Activated T-cell treated with anti-CD3 and anti-CD28 coated beads, Interleukin-2, amount 50 U/mL, for 72 hours (primary cell): ENCODE measurements around the gene NKX6-1. TPM values are rescaled to one million over a fixed set of nuclear protein-coding genes. Genes with fewer than 3 reads are reported as not detected.
A peak's percentile ranks its signal among the peaks of the same experiment; 100 is the strongest.

Experiments used
- ATAC-seq, 2 donors: fragments of 150-1000 bp; cut with Tn5 transposase; replicated peaks in 1 of 2; 2 replicates each; pipeline ENCODE4 v1.10.0; 2021; ENCODE audit warnings: moderate library complexity in 2 of 2, mild to moderate bottlenecking in 1 of 2
- DNase-seq, 2 donors: peaks; one replicate each; pipeline ENCODE4 v3.0.0; 2021 to 2022; ENCODE audit warnings: mixed read lengths in 1 of 2
- H3K27ac Mint-ChIP-seq: one replicate; pipeline ENCODE4 v1.8.0; 2022; ENCODE audit warnings: mild to moderate bottlenecking, moderate library complexity, mixed read lengths
- H3K27me3 Mint-ChIP-seq: one replicate; pipeline ENCODE4 v1.8.0; 2022; ENCODE audit warnings: low read depth, mixed read lengths
- H3K36me3 Mint-ChIP-seq, 2 donors: one replicate each; pipeline ENCODE4 v1.8.0; 2022; ENCODE audit warnings: mixed read lengths in 2 of 2, mild to moderate bottlenecking in 1 of 2; ENCODE audit not compliant: insufficient read depth in 2 of 2
- H3K4me1 Mint-ChIP-seq: one replicate; pipeline ENCODE4 v1.8.0; 2022; ENCODE audit warnings: low read depth, mixed read lengths
- H3K4me3 Mint-ChIP-seq, 2 donors: one replicate each; pipeline ENCODE4 v1.8.0; 2022; ENCODE audit warnings: mild to moderate bottlenecking in 2 of 2, mixed read lengths in 2 of 2, moderate library complexity in 2 of 2
- H3K9me3 Mint-ChIP-seq, 2 donors: one replicate each; pipeline ENCODE4 v1.8.0; 2022; ENCODE audit warnings: mixed read lengths in 2 of 2
- total RNA-seq, 2 donors: library from RNA; stranded (reverse); gene quantifications; one replicate each; pipeline ENCODE4 v1.2.3, GENCODE V29; 2022

Gene NKX6-1
- total RNA-seq, 2 donors from 2014 or later: not detected

DNA sequence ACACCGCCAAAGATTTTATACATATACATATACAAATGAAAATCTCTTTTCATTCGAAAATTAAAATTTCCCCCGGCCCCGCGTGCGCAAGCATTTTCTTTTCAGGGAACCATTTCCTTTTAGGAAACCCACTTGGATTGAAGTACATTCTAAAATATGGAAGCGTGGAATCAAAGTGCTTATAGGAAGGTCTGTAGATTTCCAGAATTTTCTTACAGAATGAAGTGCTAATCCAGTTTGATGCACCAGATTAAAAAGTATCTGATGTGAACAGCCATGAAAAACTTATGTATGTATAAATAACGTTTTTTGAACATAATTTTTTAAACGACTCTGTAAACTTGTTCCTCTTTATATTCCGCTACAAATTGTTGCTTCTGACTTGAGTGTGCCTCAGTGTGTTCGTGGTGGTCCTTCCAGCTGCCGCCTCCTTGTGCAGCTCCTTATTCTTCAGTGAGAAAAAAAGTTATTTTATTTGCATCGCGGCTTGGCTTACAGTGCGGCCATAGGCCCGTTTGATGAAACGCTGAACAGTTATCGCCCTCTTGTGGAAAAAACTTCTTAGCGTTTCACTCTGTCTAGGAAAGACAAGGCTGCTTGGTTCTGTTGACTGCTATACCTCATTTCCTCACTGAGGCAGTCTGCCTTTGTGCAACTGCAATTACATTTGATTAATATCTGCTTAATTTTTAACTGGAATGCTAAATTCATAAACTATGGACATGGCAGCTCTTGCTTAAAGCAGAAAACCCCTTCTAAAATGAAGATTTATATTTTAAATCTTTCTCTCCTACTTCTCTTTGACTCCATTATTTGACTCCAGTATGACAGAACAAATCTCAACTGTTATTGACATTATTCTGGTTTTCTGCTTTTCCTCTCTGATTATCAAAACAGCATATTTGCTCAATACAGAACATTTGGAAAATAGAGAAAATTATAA is 4.7 kb upstream of the NKX6-1 start:
- H3K9me3 Mint-ChIP-seq: no peaks in the 10 kb centered on the region
- peaks cover 75% of the 10 kb centered on the region for H3K27me3 Mint-ChIP-seq
- peak overlapping the region; percentile 89 for H3K27ac Mint-ChIP-seq
- H3K4me3 Mint-ChIP-seq: peak overlapping the region in 1 of 2 donors; percentile 44
- H3K36me3 Mint-ChIP-seq: peaks cover 0 to 2% of the 10 kb centered on the region in 2 donors
- DNase-seq: peak in 1 of 2 donors; percentile 39
- peaks cover 15% of the 10 kb centered on the region for H3K4me1 Mint-ChIP-seq
- ATAC-seq: peak; percentile 76 to 79

DNA sequence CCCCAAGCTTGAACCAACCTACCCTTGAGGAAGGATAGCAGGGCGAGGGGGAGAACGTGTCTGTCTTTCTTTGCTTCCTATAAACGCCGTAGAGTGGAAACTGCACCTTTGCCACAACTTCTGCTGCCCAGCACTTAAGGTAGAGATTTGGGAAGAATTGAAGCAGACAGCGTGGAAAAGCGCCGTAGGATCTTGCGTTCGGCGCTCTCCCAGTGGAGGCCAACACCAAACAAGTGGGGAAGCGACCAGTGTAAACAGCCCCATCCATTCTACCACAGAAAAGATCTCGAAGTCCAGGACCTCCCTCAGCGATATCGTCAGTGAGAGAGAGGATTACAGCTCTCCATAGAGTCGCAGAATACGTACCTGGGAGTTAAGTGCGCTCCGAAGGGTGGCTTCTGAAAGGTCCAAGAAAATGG is 3.9 kb upstream of the NKX6-1 start:
- Mint-ChIP-seq H3K27ac (no peak overlapping the region), H3K4me3 (no peak overlapping the region), H3K27me3 (peaks cover 75% of the 10 kb centered on the region), H3K9me3 (no peaks in the 10 kb centered on the region), H3K36me3 (peaks cover 0 to 2% of the 10 kb centered on the region in 2 donors), H3K4me1 (peaks cover 21% of the 10 kb centered on the region)
- no peak for DNase-seq
- no peak for ATAC-seq

DNA sequence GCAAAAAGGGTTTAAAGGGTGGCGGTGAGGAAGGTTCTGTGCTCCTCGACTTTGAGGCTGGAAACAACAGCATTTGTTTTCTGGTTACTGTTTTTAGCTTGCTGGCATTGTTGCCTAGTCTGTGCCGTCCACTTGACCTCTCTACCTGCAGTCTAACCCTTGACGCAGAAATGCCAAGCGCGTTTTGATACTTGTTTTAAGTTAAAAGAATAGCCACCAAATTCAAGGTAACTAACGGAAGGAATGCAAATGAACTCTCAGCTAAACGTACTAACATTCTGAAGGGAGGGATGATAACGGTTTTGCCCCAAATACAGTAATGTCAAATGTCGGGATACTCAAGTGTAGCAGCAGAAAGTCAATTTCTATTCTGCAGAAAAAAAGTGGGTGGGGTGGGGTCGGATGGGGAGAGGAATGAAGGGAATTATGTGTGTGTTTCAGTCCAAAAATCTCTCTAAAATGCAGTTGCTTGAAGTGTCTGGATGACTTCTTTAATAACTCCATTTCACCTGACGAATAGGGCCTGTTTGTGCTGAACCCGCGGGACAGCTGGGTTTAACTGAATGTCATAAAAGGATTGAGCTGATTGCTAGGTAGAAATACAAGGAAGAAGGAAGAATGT is 3.4 kb upstream of the NKX6-1 start:
- peaks cover 21% of the 10 kb centered on the region for H3K4me1 Mint-ChIP-seq
- no peak overlapping the region for H3K4me3 Mint-ChIP-seq
- no peak for DNase-seq
- no peak for ATAC-seq
- peaks cover 70% of the 10 kb centered on the region for H3K27me3 Mint-ChIP-seq
- no peaks in the 10 kb centered on the region for H3K9me3 Mint-ChIP-seq
- peak overlapping the region; percentile 76 for H3K27ac Mint-ChIP-seq
- H3K36me3 Mint-ChIP-seq: peaks cover 0 to 2% of the 10 kb centered on the region in 2 donors

DNA sequence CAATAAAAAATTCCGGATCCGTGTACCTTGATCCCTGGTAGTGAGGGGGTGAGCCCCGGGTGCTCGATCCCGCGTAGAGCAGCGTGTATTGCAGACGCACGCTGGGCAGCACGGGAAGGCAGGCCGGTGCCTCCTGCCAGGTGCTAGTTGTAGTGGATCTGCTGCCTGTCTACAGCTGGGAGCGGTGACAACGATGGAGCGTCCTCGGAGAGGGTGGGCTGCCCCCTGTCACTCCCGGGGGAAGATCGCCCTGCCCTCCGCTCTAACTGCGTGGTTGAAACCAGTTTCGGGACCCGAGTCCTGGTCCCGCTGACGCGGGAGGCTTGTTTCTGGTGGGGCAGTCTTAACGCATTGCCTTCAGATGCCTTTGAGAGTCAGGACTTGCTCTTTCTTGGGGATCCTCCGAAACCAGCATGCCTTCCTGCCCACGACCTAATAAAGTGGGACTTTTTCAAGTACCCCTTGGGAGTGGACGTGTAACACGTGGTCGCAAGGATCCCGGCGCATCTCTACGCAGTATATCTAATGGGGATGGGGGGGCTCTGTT is 2.7 kb upstream of the NKX6-1 start:
- no peak for ATAC-seq
- Mint-ChIP-seq H3K4me3 (no peak overlapping the region), H3K27me3 (peaks cover 74% of the 10 kb centered on the region), H3K27ac (peak overlapping the region; percentile 76), H3K4me1 (peaks cover 25% of the 10 kb centered on the region), H3K36me3 (peaks cover 0 to 2% of the 10 kb centered on the region in 2 donors), H3K9me3 (no peaks in the 10 kb centered on the region)
- DNase-seq: no peak

DNA sequence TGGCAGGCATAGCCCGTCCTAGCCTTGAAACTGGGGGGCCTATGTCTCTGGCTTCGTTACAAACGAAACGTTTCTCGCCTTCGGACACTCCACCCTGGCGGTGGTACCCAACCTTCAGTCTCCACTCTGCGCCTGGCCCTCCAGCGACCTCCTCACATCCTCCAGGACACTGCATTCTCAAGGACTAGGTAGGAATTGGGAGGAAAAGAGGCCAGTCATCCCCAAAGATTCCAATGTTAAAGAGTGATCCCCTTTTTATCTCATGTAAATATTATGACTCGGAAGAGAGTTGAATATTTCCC is 2.1 kb upstream of the NKX6-1 start:
- no peak overlapping the region for H3K4me3 Mint-ChIP-seq
- H3K4me1 Mint-ChIP-seq: peaks cover 29% of the 10 kb centered on the region
- DNase-seq (no peak), ATAC-seq (no peak)
- peaks cover 0 to 3% of the 10 kb centered on the region in 2 donors for H3K36me3 Mint-ChIP-seq
- no peaks in the 10 kb centered on the region for H3K9me3 Mint-ChIP-seq
- H3K27ac Mint-ChIP-seq: no peak overlapping the region
- peaks cover 81% of the 10 kb centered on the region for H3K27me3 Mint-ChIP-seq

DNA sequence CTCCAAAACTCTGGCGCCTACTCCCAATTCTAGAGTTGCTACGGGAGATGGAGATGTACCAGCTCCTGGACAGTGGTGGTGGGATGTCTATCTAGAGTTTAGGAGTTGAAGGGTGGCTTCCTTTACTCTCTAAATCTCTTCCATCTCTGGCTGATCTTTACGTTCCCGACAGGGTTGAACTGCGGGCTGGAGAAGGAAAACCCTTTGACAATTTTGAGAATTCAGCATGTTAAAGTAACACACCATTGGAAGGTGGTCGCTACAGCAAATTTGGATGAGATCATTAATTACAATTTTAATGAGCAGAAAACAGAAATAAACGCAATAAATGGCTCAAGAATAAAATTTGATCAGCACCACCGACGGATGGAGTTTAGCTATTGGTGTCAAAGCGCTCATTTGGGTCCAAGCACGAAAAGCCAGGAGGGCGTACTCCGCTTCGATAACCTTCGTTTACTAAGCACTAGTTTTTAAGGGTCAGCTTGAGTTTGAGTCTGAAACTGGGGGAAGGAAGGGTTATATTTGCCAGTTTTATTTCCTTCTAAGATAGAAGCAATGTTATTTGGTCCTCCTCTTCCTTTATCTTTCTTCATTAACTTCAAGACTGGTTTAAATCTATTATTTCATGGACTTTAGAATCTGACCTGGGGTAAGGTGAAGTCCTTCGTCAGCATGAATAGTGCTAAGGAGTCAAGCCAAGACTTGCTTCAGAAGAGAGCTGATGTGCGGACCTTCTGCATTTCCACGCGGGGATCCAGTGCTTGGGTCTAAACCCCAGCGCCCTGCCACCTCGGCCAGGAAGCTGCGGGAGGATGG is 1.5 kb upstream of the NKX6-1 start:
- H3K9me3 Mint-ChIP-seq: no peaks in the 10 kb centered on the region
- H3K4me3 Mint-ChIP-seq: peak overlapping the region in 1 of 2 donors; percentile 92
- peaks cover 29% of the 10 kb centered on the region for H3K4me1 Mint-ChIP-seq
- peak overlapping the region; percentile 51 for H3K27ac Mint-ChIP-seq
- ATAC-seq (no peak), DNase-seq (no peak)
- H3K36me3 Mint-ChIP-seq: peaks cover 0 to 5% of the 10 kb centered on the region in 2 donors
- peaks cover 86% of the 10 kb centered on the region for H3K27me3 Mint-ChIP-seq

DNA sequence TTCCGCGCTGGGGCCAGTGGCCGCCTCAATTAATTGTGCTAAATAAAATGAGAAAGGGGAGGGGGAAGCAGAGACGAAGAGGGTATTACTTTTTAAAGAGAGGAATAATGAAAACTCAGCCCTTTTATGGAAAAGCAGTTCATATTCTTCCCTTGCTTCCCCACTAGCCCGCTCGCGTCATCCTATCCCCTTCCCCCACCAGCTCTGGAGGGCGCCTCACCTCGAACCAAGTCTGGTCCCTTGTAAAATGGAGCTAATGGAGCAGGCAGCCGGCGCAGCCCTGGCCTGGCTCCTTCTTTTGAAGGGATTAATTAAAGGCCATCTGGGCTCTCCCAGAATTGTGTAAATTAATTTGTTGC is 511 bp upstream of the NKX6-1 start:
- ATAC-seq (no peak), DNase-seq (no peak)
- Mint-ChIP-seq H3K27ac (no peak overlapping the region), H3K4me1 (peaks cover 29% of the 10 kb centered on the region), H3K27me3 (peaks cover 90% of the 10 kb centered on the region), H3K4me3 (peak overlapping the region; percentile 85 to 92), H3K36me3 (peaks cover 0 to 7% of the 10 kb centered on the region in 2 donors), H3K9me3 (no peaks in the 10 kb centered on the region)

DNA sequence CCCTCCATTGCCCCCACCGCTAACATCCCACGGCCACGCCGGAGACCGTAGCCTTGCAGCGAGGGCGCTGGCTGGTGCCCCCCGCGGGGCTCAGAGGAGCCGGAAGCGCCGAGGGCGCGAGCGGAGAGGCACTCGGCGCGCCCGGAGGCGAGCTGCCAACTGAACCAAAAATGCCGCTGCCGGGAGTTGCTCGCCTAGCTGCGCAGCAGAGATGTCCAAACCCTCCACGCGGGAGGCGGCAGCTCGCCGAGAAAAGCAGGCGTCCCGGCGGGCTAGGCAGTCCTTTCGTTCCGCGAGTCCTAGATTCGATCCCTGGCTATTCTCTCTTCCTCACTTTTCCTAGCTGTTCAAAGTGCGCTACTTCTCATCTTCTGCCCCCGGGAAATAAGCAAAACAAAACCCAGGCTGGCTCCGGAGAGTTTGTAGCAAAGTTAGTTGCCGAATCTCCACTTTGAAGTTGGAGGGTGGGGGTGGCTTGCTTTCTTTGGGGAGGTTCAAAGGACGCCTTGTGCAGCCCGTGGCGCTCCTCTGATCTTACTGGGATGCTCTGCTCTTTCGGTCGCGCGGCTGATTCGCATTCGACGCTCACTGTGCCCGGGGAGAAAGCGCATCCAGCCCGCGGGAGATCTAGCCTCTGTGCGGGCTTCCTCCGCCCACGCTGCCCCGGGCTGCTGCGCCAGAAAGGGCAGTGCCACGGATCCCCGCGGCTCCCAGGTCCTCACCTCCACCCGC is 723 bp downstream of the NKX6-1 start:
- Mint-ChIP-seq H3K27me3 (peaks cover 90% of the 10 kb centered on the region), H3K9me3 (no peaks in the 10 kb centered on the region), H3K27ac (peak overlapping the region; percentile 80), H3K4me1 (peaks cover 37% of the 10 kb centered on the region), H3K4me3 (peak overlapping the region; percentile 85 to 92), H3K36me3 (peaks cover 0 to 7% of the 10 kb centered on the region in 2 donors)
- peak in 1 of 2 donors; percentile 37 for DNase-seq
- ATAC-seq: peak; percentile 44 to 45

DNA sequence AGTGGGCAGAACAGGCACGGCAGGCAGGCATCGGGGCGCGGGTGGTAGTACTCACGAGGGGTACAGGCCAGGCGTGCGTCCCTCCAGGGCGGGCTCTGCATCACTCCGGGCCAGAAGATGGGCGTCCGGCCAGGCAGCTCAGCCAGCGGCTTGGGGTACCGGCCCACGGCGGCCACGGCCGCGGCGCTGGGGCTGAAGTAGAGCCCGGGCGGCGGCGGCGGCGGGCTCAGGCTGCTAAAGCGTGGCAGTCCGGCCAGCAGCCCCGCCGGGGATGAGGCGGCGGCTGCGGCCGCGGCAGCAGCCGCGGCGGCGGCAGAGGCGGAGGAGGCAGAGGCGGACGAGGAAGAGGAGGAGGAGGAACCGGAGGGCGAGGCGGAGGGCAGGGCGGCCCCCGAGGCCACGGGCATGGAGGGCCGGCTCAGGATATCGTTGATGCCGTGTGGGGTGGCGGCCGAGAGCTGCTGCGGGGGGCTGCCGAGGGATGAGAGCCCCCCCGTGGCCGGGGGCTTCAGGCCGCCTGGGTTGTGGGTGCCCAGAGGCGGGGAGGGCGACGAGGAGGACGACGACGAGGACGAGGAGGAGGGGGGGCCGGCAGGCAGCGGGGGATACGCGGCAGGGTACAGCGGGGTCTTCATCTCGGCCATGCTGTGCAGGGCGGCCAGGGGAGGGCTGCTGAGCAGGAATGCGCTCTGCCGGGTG is 1.4 kb downstream of the NKX6-1 start:
- DNase-seq (no peak), ATAC-seq (no peak)
- Mint-ChIP-seq H3K9me3 (no peaks in the 10 kb centered on the region), H3K36me3 (peaks cover 0 to 7% of the 10 kb centered on the region in 2 donors), H3K4me1 (peaks cover 38% of the 10 kb centered on the region), H3K4me3 (peak overlapping the region; percentile 85 to 92), H3K27ac (no peak overlapping the region), H3K27me3 (peaks cover 86% of the 10 kb centered on the region)

DNA sequence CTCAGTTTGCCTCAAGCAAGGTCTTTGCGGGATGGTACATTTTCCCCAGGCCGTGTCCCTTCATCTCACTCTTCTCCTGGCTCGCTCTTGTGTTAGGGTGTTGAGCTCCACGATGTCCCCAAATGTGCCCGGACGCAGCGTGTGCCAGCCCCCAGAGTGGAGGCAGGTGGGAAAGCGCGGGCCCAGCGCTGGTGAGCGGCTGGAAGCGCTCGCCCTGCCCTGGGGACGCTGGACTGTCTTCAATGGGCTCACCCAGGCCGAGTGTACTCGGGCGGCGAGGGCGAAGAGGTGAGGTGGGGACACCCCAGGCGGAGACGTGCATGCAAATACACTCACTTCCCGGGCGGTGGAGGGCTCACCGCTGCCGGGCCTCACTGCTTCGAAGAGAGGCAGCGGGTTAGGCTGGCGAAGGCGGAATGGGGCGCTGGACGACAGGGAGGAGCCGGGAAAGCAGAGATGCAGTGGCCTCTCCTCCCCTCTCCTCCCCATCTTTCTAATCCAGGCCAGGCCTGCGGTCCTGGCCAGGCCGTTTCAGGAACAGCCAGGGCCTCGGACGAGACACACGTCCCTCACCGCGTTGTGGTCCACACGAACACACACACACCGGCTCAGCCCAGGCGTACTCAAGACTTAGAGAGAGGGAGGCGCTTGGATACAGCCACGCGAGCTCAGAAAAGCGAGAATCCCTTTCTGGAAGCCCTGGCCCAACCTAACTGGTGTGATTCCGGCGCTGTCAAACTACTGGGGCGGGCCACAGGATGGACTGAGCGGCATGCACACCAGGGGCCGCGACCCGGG is 2.2 kb downstream of the NKX6-1 start:
- peaks cover 38% of the 10 kb centered on the region for H3K4me1 Mint-ChIP-seq
- H3K27ac Mint-ChIP-seq: peak overlapping the region; percentile 50
- ATAC-seq (peak in 1 of 2 donors; percentile 30), DNase-seq (peak in 1 of 2 donors; percentile 21)
- H3K36me3 Mint-ChIP-seq: peaks cover 0 to 6% of the 10 kb centered on the region in 2 donors
- H3K9me3 Mint-ChIP-seq: no peaks in the 10 kb centered on the region
- H3K27me3 Mint-ChIP-seq: peaks cover 86% of the 10 kb centered on the region
- H3K4me3 Mint-ChIP-seq: peak overlapping the region; percentile 58 to 72

DNA sequence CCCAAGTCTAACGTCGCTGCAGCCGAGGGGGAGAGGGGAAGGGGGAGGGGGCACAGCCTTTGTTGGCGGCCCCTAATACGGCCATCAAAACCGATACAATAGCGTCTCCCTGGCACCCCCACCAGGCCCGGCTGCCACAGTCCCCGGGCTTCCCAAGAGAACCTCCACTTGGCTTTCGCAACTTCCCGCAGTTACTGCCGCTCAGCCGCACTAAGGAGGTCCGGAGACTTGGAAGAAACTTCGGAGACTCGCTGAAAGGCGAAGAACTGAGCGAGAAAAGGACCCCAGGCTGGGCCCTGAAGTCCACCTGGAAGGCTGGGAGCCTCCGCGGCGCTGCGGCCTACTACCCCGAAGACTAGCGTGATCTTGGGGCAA is 2.8 kb downstream of the NKX6-1 start:
- Mint-ChIP-seq H3K9me3 (no peaks in the 10 kb centered on the region), H3K4me3 (peak overlapping the region in 1 of 2 donors; percentile 58), H3K27me3 (peaks cover 86% of the 10 kb centered on the region), H3K36me3 (peaks cover 0 to 6% of the 10 kb centered on the region in 2 donors), H3K27ac (peak overlapping the region; percentile 54), H3K4me1 (peaks cover 38% of the 10 kb centered on the region)
- ATAC-seq: no peak
- DNase-seq: no peak
